Measurements from ENCODE around the gene SERPINA5.

- TF ChIP-seq EP300 (IDR thresholded peaks at IDR 0.05; ENCODE audit: low read depth) (peak; percentile 91), CTCF (IDR thresholded peaks at IDR 0.05) (no peak), POLR2A (IDR thresholded peaks at IDR 0.05) (no peak)
Observed at GRCh38 chr14:94598816-94599655, 17.8 kb downstream of the SERPINA5 start.
